Measurements from ENCODE around the gene MAML1.

MAML1 gene

DNA sequence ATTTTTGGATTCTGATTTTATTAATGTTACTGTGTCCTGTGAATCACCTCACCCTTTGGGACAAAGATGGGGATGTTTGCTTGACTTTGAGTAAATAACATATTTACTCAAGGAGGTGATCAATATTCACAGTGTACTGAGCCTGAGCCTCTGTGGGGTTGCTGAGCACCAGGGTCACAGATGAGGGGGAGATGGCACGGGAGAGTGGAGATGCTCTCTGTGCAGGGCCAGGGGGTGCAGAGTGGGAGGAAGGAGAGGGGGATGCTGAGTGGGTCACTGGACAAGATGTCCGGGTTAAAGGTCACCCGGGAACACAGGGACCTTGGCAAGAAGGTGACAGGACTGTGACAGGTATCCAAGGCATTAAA, 92.1 kb downstream of the MAML1 start:
- DNase-seq: no peak

DNA sequence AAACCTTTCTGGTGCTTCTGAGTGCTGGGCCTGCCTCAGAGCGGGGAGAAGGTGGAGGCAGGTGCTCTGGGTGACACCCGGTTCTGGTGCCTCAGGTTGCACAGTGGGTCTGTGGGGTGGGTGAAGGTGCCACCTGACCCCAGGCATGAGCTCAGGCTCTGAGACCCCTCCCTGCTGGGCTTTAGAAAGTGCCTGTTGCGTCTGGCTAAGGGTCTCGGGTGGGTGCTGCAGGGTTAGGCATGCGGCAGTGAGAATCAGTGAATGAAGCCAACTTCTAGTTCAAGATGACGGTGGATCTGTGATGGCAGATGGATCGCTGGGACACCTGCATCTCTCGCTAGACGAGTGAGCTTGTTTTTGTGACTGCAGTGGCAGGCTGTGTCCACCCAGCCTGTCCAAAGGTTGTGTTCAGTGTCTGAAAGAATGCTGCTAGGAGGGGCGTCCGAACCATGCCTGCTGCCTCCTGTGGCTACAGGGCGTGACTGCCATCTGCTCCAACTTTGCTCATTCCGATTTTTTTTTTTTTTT, 93.1 kb downstream of the MAML1 start:
- no peak for DNase-seq
